ENCODE data around the gene SQOR.

GRCh38 chr15:45702041-45702440 lies 67.2 kb downstream of the SQOR start:
- TF ChIP-seq POLR2AphosphoS5 (IDR thresholded peaks at IDR 0.05; ENCODE audit: low read depth, low read length) (no peak), CTCF (IDR thresholded peaks at IDR 0.05 in 2 of 3, conservative IDR thresholded peaks at IDR 0.05 in 1 of 3; ENCODE audit: borderline replicate concordance in 1 of 3, insufficient read depth in 1 of 3, low read depth in 2 of 3, low read length in 2 of 3) (no peak), EGR1 (IDR thresholded peaks at IDR 0.05; ENCODE audit: low read depth) (no peak), CBX3 (IDR thresholded peaks at IDR 0.05; ENCODE audit: low read depth) (no peak), RAD21 (IDR thresholded peaks at IDR 0.05; ENCODE audit: low read depth) (no peak), EZH2phosphoT487 (IDR thresholded peaks at IDR 0.05; ENCODE audit: borderline replicate concordance) (no peak), POLR2A (IDR thresholded peaks at IDR 0.05; ENCODE audit: borderline replicate concordance, extremely low read depth, insufficient read depth, insufficient read length) (no peak)
